Measurements from ENCODE around the gene TSPAN10. TPM values are rescaled to one million over a fixed set of nuclear protein-coding genes. Genes with fewer than 3 reads are reported as not detected.
A peak's percentile ranks its signal among the peaks of the same experiment; 100 is the strongest.

The TSPAN10 gene
- total and polyA plus RNA-seq, 2 of the 13 experiments (the other 11 are each of a cell fraction or from before 2014, with no cell fraction given) = 0.54 to 0.75 TPM

GRCh38 chr17:81666092-81666341, 29.0 kb downstream of the TSPAN10 start (continued):
- TF ChIP-seq ZBTB20 (CRISPR knock-in tag; IDR thresholded peaks at IDR 0.05; ENCODE audit: borderline replicate concordance, low read depth) (no peak; the same call in 1 of the 2 replicates), MYNN (CRISPR knock-in tag; IDR thresholded peaks at IDR 0.05; ENCODE audit: low read depth) (no peak), AHR (CRISPR knock-in tag; IDR thresholded peaks at IDR 0.05) (no peak), ZFP62 (CRISPR knock-in tag; IDR thresholded peaks at IDR 0.05) (no peak), ZNF251 (CRISPR knock-in tag; IDR thresholded peaks at IDR 0.05) (no peak), ZNF775 (CRISPR knock-in tag; IDR thresholded peaks at IDR 0.05; ENCODE audit: borderline replicate concordance) (no peak), SMC3 (IDR thresholded peaks at IDR 0.05; ENCODE audit: low read length) (no peak), PRPF4 (IDR thresholded peaks at IDR 0.05; ENCODE audit: low read depth, low read length, poor library complexity, severe bottlenecking) (no peak), WIZ (CRISPR knock-in tag; IDR thresholded peaks at IDR 0.05) (peak; percentile 70; the same call in 1 of the 2 replicates), ZNF609 (CRISPR knock-in tag; IDR thresholded peaks at IDR 0.05; ENCODE audit: borderline replicate concordance) (no peak), ZNF343 (CRISPR knock-in tag; IDR thresholded peaks at IDR 0.05) (no peak), CREB3 (CRISPR knock-in tag; IDR thresholded peaks at IDR 0.05) (no peak), MEIS1 (CRISPR knock-in tag; IDR thresholded peaks at IDR 0.05; ENCODE audit: borderline replicate concordance) (no peak), ZMAT3 (CRISPR knock-in tag; conservative IDR thresholded peaks at IDR 0.05) (peak; percentile 84; the same call in 1 of the 2 replicates), GTF2F1 (IDR thresholded peaks at IDR 0.05; ENCODE audit: low read length) (no peak), NBN (conservative IDR thresholded peaks at IDR 0.05) (no peak), ZNF430 (CRISPR knock-in tag; IDR thresholded peaks at IDR 0.05) (no peak; the same call in none of the 2 replicates), ZNF296 (CRISPR knock-in tag; conservative IDR thresholded peaks at IDR 0.05) (peak; percentile 88), ZFYVE20 (CRISPR knock-in tag; IDR thresholded peaks at IDR 0.05; ENCODE audit: borderline replicate concordance, low read depth) (no peak), NR1H2 (CRISPR knock-in tag; IDR thresholded peaks at IDR 0.05; ENCODE audit: borderline replicate concordance, low read depth) (no peak), GATA4 (IDR thresholded peaks at IDR 0.05; ENCODE audit: borderline replicate concordance, low read depth) (no peak), ZNF33A (CRISPR knock-in tag; IDR thresholded peaks at IDR 0.05; ENCODE audit: borderline replicate concordance) (no peak), NAIF1 (CRISPR knock-in tag; IDR thresholded peaks at IDR 0.05; ENCODE audit: borderline replicate concordance) (peak; percentile 67; the same call in 1 of the 2 replicates)
- TF ChIP-seq, protein P1, sequence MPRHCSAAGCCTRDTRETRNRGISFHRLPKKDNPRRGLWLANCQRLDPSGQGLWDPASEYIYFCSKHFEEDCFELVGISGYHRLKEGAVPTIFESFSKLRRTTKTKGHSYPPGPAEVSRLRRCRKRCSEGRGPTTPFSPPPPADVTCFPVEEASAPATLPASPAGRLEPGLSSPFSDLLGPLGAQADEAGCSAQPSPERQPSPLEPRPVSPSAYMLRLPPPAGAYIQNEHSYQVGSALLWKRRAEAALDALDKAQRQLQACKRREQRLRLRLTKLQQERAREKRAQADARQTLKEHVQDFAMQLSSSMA (CRISPR knock-in tag; IDR thresholded peaks at IDR 0.05) = 0 out of 2 replicates have a peak, but pooled peaks have one; percentile 26
- TF ChIP-seq, protein P2, sequence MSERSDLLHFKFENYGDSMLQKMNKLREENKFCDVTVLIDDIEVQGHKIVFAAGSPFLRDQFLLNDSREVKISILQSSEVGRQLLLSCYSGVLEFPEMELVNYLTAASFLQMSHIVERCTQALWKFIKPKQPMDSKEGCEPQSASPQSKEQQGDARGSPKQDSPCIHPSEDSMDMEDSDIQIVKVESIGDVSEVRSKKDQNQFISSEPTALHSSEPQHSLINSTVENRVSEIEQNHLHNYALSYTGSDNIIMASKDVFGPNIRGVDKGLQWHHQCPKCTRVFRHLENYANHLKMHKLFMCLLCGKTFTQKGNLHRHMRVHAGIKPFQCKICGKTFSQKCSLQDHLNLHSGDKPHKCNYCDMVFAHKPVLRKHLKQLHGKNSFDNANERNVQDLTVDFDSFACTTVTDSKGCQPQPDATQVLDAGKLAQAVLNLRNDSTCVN (CRISPR knock-in tag; IDR thresholded peaks at IDR 0.05; ENCODE audit: borderline replicate concordance) = 0 out of 2 replicates have a peak, but pooled peaks have one; percentile 3

Data from HepG2 (cell line).